HG02884 (cell line): Measurements from ENCODE around the gene MMP15.
"Not testable (repeated sequence)": the region's sequence is repeated elsewhere in the genome, so short reads cannot be mapped to it uniquely, and the experiment has no call there.

ENCODE experiments used
- ATAC-seq: cut with Tn5 transposase; IDR thresholded peaks from one replicate; pipeline ENCODE4 v1.9.1; 2021; ENCODE audit warnings: mild to moderate bottlenecking, moderate library complexity; ENCODE audit not compliant: unreplicated experiment

The MMP15 gene

GRCh38 chr16:58085584-58086251 lies 60.2 kb downstream of the MMP15 start:
- no peak for ATAC-seq

DNA sequence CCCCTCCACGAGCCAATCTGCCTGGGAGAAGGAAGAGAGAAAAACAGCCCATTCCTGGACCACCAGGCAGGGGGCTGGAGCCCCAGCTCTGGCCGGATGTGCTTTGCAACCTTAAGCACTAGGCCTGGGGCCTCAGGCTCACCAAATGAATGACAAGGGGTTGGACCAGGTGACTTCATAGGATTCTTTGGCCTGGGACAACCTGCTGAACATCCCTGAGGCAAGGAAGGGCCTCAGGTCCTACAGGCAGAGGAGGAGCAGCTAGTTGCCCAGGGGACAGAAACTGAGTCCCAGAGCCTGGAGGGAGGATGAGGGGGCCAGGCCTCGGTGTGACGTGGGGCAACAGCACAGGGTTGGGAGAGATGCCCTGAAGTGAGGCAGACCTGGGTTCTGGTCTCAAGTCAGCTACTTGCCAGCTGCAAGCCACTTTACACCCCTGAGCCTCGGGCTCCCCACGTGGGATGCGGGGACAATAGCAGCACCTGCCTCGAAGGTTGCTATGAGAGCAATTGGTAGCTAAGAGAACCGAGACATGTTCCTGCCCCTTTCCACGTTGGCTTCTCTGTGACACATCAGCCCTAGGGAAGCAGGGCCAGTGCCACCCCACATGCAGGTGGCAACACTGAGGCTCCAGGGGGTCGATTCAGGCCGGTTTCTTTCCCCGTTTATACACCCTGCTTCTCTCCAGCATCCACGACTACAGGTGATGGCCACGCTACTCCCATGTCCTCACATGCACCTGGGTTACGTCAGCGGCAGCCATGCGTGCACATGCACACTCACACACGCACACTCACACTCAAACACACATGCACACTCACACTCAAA lies 61.0 kb downstream of the MMP15 start:
- no peak for ATAC-seq

DNA sequence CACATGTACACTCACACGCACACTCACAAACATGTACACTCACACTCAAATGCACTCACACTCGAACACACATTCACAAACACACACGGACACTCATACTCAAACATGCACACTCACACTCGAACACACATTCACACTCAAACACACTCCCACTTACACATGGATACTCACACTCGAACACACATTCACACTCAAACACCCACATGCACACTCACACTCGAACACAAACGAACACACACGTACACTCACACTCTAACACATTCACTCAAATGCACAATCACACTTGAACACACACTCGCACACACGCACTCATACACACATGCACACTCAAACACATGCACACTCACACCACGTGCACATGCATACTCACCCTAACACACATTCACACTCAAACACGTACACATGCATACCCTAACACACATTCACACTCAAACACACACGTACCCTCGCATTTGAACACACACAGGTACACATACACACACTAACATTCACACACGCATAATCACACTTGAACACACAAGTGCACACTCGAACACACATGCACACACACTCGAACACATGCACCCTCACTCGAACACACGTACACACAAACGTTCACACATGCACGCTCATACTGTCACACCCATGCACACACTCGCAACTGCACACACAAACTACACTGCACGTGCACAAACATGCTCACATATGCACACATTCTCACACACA lies 61.8 kb downstream of the MMP15 start:
- no peak for ATAC-seq

DNA sequence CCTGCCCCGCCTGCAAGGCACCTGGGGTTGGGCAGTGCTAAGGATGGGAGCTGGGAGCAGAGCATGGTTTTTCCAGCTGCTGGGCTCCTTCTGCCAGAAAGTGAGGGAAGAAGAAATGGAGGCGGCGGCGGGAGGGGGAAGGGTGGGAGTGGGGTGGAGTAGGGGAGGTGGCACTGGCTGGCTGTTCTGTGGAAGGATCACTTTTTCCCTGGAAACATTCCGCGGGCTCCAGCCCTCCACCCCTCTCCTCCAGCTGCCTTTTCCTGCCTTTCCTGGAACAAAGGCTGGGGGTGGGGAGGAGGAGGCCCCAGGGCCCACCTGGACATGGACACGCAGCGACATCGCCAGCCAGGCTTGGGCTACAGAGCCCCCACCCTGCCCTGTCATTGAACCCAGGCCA lies 62.5 kb downstream of the MMP15 start:
- no peak for ATAC-seq

- ATAC-seq, result not testable (repeated sequence)
Measured at GRCh38 chr16:58090396-58090795, 64.8 kb downstream of the MMP15 start.

DNA sequence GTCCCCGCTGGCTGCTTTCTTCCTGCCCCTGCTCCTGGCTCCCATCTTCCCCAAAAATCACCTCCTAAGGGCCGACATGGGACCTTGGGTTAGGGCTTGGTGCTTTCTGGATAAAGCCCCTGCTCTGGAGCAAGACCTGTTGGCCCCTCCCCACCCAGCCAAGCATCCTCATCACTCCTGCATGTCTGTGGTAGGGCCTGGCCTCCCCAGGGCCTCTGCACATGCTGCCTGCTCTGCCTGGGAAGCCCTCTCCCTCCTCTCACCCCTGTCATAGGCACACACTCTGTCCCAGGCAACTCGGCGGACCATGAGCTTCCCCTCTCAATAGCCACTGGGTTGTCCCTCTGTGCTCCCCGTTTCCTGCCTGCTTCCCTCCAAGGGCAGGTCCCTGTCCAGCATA lies 68.5 kb downstream of the MMP15 start:
- ATAC-seq, result no peak

- ATAC-seq, result no peak
Measured at GRCh38 chr16:58094791-58095574, 69.4 kb downstream of the MMP15 start.

DNA sequence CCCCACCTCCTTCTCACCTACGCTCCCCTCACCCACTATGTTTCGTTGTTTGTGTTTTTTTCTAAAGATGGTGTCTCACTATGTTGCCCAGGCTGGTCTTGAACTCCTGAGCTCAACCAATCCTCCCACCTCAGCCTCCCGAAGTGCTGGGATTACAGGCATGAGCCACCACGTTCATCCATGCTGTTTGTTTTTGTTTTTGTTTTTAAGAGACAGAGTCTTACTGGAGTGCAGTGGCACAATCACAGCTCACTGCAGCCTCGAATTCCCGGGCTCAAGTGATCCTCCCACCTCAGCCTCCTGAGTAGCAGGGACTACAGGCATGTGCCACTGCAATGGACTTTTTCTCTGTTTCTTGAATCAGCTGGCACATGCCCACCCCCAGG lies 70.0 kb downstream of the MMP15 start:
- ATAC-seq, result not testable (repeated sequence)

DNA sequence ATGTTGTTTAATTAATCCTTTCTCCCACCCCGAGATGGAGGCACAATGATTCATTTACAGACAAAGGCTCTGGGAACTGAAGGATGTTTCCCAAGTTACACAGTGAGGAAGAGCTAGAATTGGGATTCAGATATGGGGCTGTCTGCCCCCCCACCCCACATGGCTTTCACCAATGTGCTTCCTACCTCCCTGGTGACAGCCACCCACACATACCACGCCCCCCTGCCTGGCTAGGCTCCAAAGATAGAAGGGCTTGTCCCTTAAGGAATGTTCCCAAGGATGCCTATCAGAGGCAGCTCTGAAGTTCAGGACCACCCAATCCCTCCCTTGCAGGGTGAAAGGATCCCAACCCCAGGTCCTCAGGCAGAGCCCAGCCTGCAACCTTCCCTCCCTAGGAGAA lies 70.7 kb downstream of the MMP15 start:
- no peak for ATAC-seq
